Osteoblast (primary cell): ENCODE measurements around the gene DMBX1. TPM values are rescaled to one million over a fixed set of nuclear protein-coding genes. Genes with fewer than 3 reads are reported as not detected.
A peak's percentile ranks its signal among the peaks of the same experiment; 100 is the strongest.

Source experiments
- DNase-seq: peaks from one replicate; pipeline ENCODE4 v3.0.0; 2011; ENCODE audit warnings: low spot score, mixed read lengths; ENCODE audit not compliant: insufficient read length; ENCODE audit errors: missing footprints
- H2AFZ ChIP-seq: 2 replicates; pipeline ENCODE4 v1.6.0; 2011; ENCODE audit warnings: mild to moderate bottlenecking, low read length
- H3K27ac ChIP-seq: 2 replicates; pipeline ENCODE4 v1.5.1; 2011; ENCODE audit warnings: mild to moderate bottlenecking, low read depth, low read length, moderate library complexity
- H3K27me3 ChIP-seq: 2 replicates; pipeline ENCODE4 v1.6.0; 2012; ENCODE audit warnings: mild to moderate bottlenecking, control low read depth, inconsistent platforms, low read length, moderate library complexity; ENCODE audit not compliant: insufficient read depth
- H3K36me3 ChIP-seq: 2 replicates; pipeline ENCODE4 v1.5.1; 2011; ENCODE audit warnings: mild to moderate bottlenecking, low read length, control low read depth, moderate library complexity; ENCODE audit not compliant: insufficient read depth
- H3K4me1 ChIP-seq: 2 replicates; pipeline ENCODE4 v1.5.1; 2011; ENCODE audit warnings: mild to moderate bottlenecking, low read length, control low read depth, moderate library complexity; ENCODE audit not compliant: insufficient read depth
- H3K4me2 ChIP-seq: 2 replicates; pipeline ENCODE4 v1.6.0; 2011; ENCODE audit warnings: mild to moderate bottlenecking, low read length; ENCODE audit not compliant: insufficient read depth
- H3K4me3 ChIP-seq: fragments of 200-600 bp; sonication (generic); 3 replicates; pipeline ENCODE4 v1.5.1; 2012; ENCODE audit warnings: mild to moderate bottlenecking, low read length, inconsistent platforms; ENCODE audit not compliant: insufficient read depth
- H3K79me2 ChIP-seq: 2 replicates; pipeline ENCODE4 v1.6.0; 2012; ENCODE audit warnings: mild to moderate bottlenecking, low read length, control low read depth, inconsistent platforms; ENCODE audit not compliant: insufficient read depth
- H3K9me3 ChIP-seq: 2 replicates; pipeline ENCODE4 v1.5.1; 2011; ENCODE audit warnings: low read depth, low read length, control low read depth
- H4K20me1 ChIP-seq: 2 replicates; pipeline ENCODE4 v1.6.0; 2012; ENCODE audit warnings: mild to moderate bottlenecking, low read length, control low read depth; ENCODE audit not compliant: insufficient read depth
- total RNA-seq: library from RNA; depleted of rRNA; stranded (reverse); fragments of >200 nt; gene quantifications from 2 replicates; pipeline ENCODE4 v1.2.3, GENCODE V29; 2012
- TF ChIP-seq, protein P1 (sequence below): IDR thresholded peaks from 2 replicates; pipeline ENCODE4 v1.5.1; 2011; ENCODE audit warnings: mild to moderate bottlenecking, low read depth, low read length, moderate library complexity; ENCODE audit errors: extremely low read depth

The DMBX1 gene
- total RNA-seq, 1 donor: not detected

DNA sequence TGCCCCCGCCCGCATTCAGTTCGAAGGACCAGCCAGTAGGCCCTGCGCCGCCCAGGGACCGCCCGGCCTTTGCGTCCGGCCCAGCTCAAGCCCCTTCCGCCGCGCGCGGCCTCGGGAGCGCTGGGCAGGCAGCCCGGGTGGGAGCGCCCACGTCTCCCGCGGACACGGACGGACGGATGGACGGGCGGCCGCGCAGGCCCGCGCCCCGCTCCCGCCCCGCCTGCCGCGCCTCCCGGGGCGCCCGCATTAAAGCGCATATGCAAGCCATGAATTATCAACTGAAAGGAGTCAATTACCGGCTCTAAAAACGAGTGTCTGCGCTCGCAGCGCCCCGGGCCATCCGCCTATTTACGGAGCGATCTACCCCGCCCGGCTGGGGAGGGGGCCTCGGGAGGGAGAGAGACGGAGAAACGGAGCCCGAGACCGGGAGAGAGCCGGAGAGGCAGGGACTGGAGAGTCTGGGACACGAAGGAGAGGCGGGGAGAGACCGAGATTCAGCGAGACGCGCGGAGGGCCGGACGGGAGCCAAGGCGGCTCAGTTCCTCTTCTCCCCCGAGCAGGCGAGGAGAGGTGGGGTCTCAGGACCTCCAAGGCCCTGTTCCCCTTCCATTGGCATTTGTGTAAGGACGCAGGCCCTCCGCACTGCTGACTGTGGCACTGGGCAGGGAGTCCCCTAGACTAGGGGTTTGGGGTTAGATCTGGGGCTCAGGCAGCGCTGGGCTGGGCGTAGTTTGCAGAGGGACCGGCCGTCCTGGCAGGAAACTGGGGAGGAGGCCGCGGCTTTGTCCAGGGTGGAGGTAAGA is 41.3 kb upstream of the DMBX1 start:
- Histone ChIP-seq H2AFZ (peak overlapping the region; percentile 41), H3K9me3 (no peaks in the 10 kb centered on the region), H4K20me1 (peaks cover 5% of the 10 kb centered on the region), H3K27ac (no peak overlapping the region), H3K36me3 (no peaks in the 10 kb centered on the region), H3K27me3 (peaks cover 54% of the 10 kb centered on the region), H3K4me1 (no peaks in the 10 kb centered on the region), H3K4me3 (no peak overlapping the region), H3K79me2 (no peaks in the 10 kb centered on the region), H3K4me2 (no peak overlapping the region)
- DNase-seq: peak; percentile 83
- TF ChIP-seq, protein P1, sequence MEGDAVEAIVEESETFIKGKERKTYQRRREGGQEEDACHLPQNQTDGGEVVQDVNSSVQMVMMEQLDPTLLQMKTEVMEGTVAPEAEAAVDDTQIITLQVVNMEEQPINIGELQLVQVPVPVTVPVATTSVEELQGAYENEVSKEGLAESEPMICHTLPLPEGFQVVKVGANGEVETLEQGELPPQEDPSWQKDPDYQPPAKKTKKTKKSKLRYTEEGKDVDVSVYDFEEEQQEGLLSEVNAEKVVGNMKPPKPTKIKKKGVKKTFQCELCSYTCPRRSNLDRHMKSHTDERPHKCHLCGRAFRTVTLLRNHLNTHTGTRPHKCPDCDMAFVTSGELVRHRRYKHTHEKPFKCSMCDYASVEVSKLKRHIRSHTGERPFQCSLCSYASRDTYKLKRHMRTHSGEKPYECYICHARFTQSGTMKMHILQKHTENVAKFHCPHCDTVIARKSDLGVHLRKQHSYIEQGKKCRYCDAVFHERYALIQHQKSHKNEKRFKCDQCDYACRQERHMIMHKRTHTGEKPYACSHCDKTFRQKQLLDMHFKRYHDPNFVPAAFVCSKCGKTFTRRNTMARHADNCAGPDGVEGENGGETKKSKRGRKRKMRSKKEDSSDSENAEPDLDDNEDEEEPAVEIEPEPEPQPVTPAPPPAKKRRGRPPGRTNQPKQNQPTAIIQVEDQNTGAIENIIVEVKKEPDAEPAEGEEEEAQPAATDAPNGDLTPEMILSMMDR: no peak

DNA sequence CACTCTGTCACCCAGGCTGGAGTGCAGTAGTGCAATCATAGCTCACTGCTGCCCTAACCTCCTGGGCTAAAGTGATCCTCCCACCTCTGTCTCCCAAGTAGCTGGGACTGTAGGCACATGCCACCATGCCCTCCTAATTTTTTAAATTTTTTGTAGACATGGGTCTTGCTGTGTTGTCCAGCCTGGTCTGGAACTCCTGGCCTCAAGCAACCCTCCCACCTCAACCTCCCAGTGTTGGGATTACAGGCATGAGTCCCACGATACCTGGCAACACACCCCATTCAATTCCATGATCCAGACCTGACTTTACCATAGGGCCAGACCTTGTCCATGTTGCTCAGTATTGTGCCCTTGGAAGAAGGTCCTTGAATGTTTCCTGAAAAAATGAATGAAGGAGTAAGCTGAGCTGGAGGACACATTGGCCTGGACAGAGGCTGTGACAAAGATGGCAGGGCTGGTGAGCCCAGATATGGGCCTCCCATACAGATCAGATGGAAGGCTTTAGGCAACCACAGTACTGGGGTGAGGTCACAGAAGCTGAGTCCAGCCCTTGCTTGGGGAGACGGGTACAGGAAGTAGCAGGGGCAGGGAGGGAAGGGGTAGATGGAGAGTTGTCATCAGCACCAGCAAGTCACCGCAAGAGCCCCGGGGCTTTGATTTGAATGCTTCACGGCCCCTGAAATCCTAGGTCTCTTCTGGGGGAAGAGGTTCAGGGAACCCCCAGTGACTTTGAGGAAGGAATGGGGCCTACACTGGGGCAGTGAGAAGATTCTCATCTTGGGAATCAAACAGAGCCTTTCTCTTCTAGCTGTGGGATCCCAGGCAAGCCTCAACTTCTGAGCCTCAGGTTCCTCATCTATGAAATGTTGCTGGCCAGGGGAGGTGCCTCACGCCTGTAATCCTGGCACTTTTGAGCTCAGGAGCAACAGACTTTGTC is 40.1 kb upstream of the DMBX1 start:
- TF ChIP-seq, protein P1: no peak
- Histone ChIP-seq H3K9me3 (no peaks in the 10 kb centered on the region), H3K4me3 (no peak overlapping the region), H3K27ac (no peak overlapping the region), H2AFZ (no peak overlapping the region), H3K27me3 (peaks cover 51% of the 10 kb centered on the region), H4K20me1 (peaks cover 5% of the 10 kb centered on the region), H3K4me2 (no peak overlapping the region), H3K79me2 (no peaks in the 10 kb centered on the region), H3K36me3 (no peaks in the 10 kb centered on the region), H3K4me1 (no peaks in the 10 kb centered on the region)
- peak; percentile 84 for DNase-seq

DNA sequence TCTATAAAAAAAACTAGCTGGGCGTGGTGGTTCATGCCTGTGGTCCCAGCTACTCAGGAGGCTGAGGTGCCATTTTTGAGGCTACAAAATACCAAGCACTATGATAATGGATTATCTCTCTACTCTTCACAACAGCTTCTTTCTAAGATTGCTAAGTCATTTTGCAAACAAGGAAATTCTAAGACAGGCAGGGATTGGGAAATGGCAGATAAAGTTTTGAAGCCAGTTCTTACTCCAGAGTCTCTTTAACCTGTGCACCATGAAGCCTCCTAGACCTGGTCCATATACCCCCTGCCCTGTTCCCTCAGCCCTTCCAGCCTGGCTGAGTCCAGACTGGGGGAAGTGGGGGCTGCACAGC is 39.5 kb upstream of the DMBX1 start:
- DNase-seq: no peak
- Histone ChIP-seq H2AFZ (no peak overlapping the region), H3K27me3 (peaks cover 47% of the 10 kb centered on the region), H3K36me3 (no peaks in the 10 kb centered on the region), H3K4me2 (no peak overlapping the region), H3K4me3 (no peak overlapping the region), H3K9me3 (no peaks in the 10 kb centered on the region), H3K27ac (no peak overlapping the region), H3K4me1 (no peaks in the 10 kb centered on the region), H4K20me1 (peaks cover 5% of the 10 kb centered on the region), H3K79me2 (no peaks in the 10 kb centered on the region)
- TF ChIP-seq, protein P1: no peak
